ENCODE measurements around the gene NFIC.

- no peak for TF ChIP-seq EZH2 (IDR thresholded peaks at IDR 0.05)
- TF ChIP-seq POLR2AphosphoS5 (IDR thresholded peaks at IDR 0.05; ENCODE audit: borderline replicate concordance, low read depth, low read length): no peak
Observed at GRCh38 chr19:3441089-3441985, 75.0 kb downstream of the NFIC start.

All from SK-N-MC (cell line).